Renal cortical epithelial cell (primary cell): ENCODE data around the gene PDZD4. TPM values are rescaled to one million over a fixed set of nuclear protein-coding genes. Genes with fewer than 3 reads are reported as not detected.
"Not testable (repeated sequence)": the region's sequence is repeated elsewhere in the genome, so short reads cannot be mapped to it uniquely, and the experiment has no call there.

Experiments used
- DNase-seq: peaks from one replicate; pipeline ENCODE4 v3.0.0-alpha.2; 2011; ENCODE audit warnings: low read depth
- total RNA-seq: library from RNA; depleted of rRNA; stranded (reverse); fragments of >200 nt; gene quantifications from 2 replicates; pipeline ENCODE4 v1.2.3, GENCODE V29; 2014

The PDZD4 gene
- total RNA-seq, 1 donor from 2014 or later: 0.30 TPM

DNA sequence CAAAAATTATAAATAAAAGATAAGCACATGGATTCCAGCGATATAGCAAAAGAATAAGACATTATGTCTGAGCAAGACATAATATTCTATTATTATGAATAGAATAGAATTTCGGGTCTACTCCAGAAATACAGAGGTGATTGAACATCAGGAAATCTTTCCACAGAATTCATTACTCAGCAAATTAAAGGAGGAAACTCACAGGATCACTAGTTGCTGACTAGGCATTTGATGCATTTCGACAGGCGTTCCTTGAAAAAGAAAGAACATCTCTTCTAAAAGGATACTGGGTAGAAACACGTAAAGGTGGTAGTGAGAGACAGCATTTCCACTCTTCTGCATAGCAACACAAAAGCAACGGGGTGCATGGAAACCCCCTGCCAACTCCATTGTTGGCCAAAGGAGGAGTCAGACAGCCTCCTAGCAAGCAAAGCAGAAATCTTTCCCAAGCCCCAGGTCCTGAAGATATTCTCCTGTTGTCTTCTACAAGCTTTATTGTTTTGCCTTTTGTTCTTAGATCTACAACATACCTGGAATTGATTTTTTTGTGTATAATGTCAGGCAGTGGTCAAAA lies 14.3 kb upstream of the PDZD4 start:
- no peak for DNase-seq

DNA sequence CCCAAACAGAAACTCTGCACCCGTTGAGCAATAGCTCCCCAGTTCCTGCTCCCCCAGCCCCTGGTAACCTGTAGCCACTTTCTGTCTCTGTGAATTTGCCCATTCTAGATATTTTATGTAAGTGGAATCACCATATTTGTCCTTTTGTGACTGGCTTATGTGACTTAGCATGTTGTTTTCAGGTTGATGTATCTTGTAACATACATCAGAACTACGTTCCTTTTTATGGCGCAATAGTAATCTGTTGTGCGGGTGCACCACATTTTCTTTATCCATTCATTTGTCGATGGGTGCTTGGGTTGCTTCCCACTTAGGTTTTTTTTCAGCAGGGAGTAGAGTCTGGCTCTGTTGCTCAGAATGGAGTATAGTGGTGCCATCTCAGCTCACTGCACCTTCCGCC lies 6.6 kb upstream of the PDZD4 start:
- DNase-seq: no peak

DNA sequence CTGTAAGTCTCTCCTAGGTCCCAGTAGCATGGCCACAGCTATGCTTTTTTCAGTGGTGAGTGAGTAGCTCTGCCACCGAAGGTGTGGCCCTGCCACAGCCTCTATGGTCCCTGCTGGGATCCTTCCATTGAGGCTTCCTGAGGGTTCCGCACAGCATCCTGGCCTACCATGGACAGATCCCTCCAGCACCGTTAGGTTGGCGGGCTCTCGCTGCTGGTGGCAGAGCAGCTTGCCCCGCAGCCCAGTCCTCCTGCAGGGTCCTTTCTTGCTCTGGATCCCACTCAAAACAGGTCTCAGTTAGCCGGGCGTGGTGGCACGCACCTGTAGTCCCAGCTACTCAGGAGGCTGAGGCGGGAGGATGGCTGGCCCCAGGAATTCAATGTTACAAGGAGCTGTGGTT lies 2.4 kb upstream of the PDZD4 start:
- no peak for DNase-seq

DNA sequence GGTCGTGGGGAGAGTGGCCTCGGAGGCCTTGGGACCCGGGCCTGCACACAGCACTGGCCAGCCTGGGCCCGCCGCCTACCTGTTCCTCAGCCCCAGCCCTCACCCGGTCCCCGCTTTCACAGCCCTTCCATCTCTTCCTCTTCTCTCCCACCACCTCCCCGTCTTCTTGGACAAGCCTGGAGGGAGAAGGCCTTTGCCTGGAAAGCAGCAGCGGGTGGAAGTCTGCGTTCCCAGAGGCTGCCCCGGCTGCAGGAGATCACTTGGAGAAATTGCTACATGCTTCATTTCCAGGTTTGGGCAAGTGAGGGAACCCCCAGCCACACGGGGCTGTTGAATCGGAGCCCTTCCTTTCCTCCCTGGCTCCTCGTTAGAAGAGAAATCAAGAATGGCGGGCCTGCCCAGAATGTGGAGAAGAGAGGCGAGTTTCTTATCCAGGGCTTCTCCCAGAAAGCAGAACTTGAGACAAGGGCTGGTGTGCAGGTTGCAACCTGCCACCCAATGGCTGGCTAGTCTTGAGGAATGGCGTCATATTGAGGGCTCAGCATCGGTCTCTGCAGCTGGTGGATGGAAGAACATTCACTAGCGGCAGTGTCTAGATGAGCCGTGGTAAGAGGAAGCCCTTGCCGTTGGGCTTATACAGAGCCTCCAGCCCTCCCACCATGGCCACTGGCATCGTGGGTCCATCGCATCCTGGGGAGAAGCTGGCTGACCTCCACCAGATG lies 1.2 kb upstream of the PDZD4 start:
- DNase-seq: no peak

DNA sequence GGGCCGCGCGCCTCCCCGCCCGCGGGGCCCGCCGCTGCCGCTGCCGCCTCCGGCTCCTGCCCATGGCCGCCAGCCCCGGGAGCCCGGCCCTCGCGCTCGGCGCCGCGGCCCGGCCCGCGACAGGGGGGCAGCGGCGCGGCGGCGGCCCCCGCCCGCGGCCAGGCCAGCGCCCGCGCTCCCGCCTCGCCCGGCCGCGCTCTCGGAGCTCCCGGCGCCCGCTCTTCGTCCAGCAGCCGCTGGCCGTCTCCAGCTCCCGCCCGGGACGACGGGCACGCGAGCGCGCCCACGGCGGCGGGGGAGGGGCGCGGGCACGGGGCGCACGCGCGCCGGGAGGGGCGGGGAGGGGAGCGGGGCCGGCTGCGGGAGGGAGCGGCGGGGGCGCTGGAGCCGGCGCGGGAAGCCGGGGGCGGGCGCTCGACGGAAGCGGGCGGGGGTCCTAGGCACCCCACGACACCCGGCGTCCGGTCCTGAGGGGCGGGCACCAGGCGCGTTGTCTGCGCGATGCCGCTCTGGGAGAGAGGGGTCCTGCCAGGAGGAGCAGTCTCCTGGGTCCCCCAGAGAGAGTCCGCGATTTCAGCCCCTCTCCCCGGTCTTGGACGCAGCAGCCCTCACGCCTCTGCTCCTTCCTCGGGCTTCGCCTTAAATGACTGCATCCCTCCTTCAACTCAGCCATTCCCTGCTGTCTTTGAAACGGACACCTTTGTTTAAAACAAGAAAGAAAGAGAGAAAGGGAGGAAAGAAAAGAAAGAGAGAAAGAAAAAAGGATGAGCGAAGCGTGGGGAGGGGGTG lies 490 bp upstream of the PDZD4 start:
- no peak for DNase-seq

DNA sequence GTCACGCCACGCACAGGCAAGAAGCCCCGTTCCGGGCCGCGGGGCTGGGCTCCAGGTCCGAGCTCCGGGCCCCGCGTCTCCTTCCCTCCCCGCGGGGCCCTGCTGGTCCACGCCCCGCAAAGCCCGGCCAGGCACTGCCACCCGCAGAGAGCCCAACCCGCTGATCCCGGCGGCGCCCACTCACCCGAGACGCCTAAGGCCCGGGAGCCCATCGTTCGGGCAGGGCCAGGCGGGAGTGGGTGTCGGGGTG lies 870 bp downstream of the PDZD4 start:
- DNase-seq: no peak

DNA sequence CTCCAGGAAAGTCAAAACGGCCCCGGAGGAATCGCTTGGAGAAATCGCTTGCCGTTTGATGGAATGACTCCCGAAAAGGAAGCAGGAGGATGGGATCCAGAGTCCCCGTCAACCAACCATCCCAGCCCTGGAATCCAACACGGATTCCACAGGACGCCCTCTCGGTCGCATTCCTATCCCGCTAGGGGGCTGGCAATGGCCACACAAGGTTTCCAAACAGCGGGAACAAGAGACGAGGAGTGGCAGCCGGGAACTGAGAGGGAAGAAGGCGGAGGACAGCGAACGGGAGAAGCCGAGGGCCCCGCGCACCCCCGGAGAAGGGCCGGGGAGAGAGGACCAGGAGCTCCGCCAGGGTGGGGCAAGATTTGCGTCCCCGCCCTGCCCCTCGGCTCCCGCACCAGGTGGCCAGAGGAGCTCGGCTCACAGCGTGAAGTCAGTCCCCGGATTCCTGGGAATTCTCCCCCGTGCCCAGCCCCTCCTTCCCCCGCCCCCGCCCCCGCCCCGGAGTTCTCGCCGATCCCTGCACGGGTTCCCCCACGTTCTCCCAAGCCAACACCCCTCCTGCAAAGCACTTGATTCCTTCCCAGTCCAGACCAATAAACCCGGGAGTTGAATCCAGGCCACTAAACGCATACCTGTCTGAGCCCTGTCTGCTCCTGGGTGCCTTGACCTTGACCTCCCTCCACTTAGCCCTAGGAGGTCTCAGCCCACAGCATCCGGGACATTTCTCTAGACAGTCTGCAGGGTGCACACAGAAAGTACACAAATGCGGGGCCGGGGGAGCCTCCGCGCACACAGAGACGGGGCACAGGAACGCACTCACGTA lies 1.4 kb downstream of the PDZD4 start:
- DNase-seq: no peak

DNA sequence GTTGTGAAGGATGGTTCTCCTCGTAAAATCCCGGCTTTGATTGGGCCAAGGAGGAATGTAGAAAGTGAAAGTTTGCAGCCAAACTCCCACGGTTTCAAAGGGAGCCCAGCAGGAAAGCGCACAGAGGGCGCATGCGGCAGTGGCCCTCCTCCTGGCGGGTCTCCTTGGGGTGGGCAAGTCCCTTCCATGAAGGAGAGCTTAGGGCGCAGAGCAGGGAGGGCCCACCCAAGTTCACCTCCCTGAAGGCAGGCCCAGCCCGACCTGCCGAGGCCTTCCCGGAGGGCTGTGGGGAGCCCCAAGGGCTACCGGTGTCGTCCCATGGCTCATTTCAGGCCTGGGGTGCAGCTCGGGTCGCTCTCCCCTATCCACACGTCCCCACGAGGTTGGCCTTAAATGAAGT lies 2.0 kb downstream of the PDZD4 start:
- DNase-seq: no peak

DNA sequence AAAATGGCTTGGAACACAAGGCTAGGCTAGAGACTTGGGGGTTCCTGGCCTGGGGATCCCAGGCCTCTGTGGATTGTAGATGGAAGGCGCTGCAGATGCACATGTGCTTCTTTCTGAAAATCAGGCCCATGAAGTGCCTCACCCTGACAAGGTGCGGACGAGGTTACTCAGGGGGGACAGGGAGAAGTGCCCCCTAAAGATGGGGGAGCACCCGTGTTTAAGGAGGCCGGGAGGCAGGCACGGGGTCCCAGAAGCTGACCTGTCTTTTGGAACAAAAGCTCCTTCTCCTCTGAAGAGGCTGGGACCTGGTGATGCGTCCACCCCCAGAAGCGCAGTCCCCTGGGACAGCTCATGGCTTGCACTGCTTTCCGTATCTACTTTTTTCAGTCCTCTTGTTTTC lies 2.4 kb downstream of the PDZD4 start:
- no peak for DNase-seq

DNA sequence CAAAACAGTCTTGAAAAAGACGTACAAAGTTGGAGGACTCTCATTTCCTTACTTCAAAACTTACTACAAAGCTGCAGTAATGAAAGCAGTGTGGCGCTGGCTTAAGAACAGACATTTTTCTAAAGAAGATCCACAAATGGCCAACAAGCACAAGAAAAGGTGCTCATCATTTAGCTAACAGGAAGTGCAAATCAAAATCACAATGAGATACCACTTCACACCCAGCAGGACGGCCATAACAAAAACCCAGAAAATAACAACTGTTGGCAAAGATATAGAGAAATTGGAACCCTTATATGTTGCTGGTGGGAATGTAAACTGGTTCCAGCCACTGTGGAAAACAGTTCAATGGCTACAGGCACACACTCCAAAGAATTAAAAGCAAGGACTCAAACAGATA lies 3.3 kb downstream of the PDZD4 start:
- no peak for DNase-seq

DNA sequence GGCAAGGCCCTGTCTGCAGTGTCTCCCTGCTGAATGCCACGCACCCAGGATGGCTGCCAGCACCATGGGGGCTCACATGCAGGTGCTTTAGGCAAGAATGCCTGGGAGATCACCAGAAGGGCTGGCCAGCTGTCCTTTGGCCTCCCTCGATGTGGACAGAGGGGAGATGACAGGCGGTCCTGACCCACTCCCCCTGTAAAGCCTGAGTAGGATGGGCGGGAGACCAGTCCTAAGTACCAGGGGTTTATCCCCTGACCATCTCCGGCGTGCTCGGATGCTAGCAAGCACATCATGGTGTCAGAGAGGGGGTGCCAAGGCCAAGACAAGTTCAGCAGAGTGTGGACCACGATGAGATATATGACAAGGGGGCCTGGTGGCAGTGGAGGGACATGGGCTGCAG lies 5.3 kb downstream of the PDZD4 start:
- no peak for DNase-seq

DNA sequence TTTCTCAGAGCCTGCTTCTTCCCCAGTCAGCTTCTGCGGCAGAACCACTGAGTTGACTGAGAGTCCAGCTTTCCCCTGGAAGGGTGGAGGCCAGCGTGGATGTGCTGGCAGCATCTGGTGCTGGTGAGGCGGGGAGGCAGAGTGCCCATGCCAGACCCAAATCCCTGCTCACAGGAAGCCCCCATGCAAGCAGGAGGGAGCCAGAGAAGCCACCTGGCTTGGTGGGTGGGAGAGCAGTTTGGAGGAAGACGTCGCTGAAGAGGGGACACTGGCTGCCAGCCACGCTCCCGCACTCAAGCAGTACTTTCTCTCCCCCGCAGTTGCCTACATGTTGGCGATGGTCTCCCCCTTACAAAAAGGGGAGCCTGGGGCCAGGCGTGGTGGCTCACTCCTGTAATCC lies 6.0 kb downstream of the PDZD4 start:
- no peak for DNase-seq

DNA sequence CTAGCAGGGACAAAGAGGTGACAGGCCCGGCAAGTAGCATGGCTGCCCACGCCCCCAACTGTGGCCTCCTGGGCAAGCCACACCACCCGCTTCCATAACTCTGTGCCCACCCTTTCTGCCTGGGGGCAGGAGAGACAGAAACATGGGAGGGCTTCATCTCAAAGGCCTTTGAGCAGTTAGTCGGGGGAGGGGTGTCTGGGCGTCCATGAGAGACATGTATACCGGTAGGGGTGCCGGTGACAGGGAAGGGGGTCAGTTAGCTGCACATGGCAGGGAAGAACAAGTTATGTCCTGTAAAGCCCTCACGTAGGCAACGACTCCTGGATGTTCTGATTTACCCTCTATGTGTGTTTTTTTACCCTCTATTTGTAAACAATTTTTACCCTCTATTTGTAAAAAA lies 9.3 kb downstream of the PDZD4 start:
- no peak for DNase-seq

DNA sequence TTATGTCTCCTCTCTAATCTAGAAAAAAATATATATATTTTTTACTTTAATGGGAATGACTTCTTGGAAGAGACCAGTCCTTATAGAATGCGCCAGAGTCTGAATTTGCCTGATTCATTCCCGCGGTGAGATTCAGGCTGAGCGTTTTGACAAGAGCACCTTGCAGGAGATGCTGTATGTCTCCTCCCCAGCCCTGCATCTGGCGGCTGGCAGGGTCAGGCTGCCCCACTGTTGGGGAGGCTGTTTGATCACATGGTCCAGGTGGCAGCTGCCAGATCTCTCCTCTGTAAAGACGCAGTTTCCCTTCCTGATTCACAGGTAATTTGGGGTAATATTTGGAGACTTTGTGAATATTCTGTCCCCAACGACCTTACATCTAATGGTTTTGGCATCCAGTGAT lies 9.7 kb downstream of the PDZD4 start:
- DNase-seq: no peak

DNA sequence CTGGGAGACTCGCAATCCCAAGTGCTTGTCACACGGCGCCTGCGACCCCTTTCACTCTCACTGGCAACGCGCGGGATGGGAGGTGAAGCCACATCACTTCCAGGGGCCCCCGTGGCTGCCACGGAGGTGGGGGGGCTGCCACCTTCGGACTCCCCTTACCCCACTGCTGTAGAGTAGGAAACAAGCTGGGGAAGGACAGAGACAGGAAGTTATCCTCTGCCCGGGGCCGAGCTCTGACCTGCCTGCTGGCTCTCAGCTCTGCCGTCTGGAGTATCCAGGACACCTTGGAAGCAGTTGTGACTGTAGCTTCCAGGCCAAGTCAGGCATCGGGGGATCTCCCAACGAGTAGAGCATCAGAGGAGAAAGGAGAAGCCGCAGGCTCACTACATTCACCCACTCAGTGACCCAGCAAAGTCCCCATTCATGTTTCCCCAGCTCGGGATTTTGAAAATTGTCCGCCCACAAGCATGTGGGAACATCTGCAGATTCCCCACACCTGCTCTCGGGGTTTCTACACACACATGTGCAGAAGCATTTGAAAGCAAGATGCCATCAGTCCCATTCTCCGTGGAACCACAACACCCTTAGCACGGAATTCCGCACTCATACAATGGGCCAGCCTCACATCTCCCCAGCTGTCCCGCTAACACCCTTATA lies 10.8 kb downstream of the PDZD4 start:
- no peak for DNase-seq

DNA sequence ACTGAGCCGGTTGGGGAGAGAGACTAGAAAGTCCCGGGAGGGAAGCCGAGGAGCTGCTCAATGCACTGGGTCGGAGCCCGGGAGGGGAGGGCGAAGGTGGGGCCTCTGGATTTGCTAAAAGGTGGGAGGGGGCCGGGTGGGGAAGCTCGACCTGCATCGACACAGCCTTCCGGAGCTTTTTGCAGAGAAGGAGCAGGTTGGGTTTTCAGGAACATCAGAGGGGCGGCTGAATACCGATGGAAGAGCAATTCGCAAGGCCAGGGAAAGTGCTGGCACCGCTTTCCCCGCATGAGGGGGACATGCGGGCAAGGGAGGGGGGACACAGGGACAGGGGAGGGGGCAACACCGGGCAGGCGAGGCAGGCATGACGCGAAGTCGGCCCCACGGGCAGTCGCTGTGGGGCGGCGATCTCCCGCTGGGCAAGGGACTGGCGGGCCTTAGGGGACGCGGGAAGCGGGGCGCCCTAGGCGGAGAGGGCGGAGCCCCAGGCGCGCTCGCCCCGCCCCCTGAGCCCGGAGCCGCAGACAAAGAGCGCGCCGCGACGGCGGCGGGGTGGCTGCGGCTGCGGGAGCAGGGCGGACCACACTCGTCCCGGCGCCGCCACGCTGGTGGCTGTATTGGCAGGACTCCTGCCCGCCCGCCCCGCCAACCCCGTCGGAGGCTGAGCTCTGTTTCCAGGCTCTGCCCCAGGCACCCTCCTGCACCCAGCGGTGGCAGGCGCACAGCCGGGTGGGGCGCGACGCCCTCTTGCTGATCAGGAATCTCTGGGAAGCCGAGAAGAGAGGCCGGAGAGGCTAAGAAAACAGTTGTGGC lies 11.6 kb downstream of the PDZD4 start:
- no peak for DNase-seq

DNA sequence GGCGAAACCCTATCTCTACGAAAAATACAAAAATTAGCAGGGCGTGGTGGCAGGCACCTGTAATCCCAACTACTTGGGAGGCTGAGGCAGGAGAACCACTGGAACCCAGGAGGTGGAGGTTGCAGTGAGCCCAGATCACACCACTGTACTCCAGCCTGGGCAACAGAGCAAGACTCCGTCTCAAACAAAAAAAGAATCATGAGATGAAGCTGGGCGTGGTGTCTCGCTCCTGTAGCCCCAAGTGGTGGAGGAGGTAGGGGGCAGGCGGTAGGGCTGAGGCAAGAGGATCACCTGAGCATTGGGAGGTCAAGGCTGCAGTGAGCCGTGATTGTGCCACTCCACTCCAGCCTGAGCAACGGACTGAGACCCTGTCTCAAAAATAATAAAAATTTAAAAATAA lies 12.3 kb downstream of the PDZD4 start:
- DNase-seq: not testable (repeated sequence)

DNA sequence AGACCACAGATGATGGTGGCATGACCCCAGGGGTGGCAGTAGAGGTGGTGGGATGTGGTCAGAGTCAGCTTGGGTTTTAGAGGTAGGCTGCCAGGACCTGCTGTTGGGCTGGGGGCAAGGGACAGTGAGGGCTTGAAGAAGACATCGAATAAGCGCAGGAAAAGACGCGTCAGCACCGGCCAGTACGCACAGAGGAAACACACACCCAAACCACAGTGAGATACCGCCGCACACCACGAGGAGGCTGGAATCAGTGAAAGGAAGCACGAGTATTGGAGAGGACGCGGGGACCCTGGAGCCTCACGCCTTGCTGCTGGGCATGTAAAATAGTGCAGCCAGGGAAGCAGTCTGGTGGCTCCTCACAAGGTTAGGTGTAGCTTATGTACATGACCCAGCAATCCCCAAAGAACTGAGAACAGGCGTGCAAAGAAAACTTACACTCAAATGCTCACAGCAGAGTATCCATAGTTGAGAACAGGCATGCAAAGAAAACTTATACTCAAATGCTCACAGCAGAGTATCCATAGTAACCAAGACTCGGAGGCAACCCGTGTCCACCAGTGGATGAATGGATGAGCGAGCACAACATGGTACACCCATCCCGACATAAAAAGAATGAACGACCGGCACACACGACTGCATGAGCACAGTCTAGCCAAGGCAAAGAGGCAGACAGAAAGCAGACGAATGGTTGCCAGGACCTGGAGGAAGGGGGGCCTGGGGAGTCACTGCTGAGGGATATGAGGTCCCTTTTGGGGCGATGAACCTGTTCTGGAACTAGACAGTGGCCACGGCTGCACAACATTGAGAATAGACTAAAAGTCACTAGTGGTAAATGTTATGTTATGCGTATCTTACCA lies 13.3 kb downstream of the PDZD4 start:
- DNase-seq: no peak

DNA sequence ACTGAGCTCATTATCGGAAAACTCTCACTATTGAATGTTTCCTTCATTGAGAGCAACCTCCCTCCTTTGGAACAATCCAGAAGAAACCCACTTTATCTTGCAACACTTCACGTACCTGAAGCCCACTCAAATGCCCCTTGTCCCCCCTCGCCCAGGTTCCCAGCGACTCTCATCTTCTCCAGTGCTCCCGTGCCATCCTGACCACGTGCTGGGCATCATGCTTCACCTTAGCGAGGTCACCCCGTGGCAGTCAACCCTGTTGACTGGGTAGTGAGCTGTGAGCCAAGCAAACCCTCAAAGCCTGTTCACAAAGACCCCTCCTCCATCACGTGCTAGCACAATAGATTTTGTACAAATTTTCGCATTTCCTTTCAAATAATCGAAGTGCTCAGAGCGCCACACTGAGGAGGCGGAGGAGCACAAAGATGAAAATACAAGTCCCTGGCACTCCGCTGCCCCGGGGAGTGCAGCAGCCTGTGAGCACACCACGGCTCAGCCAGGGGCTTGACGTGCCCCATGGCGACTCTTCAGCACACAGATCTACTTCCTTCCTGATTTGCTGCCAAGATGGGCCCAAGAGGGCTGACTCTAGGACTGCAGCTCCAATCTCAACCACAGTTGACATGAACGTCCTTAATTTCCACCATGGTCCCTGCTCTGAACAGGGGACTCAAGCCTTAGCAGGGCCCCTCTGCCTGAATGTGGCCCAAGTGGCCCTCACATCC lies 15.6 kb downstream of the PDZD4 start:
- no peak for DNase-seq

DNA sequence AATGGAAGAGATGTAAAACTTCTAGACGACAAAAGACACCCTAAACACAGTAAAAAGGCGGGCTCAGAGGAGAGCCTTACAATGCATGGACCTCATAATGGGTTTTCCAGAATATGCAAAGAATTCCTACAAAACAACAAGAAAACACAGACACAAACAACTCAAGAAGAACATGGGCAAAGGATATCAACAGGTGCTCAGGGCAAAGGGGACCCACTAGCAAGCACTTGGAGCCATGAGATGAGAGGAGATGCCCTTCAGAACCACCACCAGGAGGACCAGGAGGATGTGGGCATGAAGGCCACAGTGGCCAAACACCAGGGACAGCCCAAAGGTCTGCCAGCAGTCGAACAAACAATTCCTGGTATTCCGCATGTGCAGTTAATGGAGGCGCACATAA lies 17.2 kb downstream of the PDZD4 start:
- no peak for DNase-seq
